ENCODE measurements around the gene EPHB1.

EPHB1 gene

DNA sequence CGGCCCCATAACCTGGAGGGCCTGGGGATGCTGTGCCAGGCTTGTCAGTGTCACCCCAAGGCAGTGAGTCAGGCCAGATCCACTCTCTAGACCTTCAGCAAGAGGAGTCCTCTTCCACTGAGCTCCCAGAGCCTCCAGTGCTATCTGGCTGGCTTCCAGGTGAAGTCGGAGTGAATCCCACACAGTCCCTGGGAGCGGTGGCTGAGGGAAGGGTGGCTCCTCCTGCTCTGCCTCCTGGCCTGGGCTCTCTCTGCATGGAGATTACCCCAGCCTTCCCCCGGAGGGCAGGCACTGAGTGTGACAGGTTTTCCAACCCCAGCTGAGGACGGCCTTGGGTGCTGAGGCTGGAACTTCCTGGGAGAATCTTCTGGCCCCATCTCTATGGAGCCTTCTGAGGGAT is 82.7 kb downstream of the EPHB1 start:
- no peak overlapping the region for H3K27ac Mint-ChIP-seq
- H3K9me3 Mint-ChIP-seq: no peaks in the 10 kb centered on the region
- peaks cover 5% of the 10 kb centered on the region for H3K27me3 Mint-ChIP-seq (ENCODE audit: low read depth)
- peaks cover 19% of the 10 kb centered on the region for H3K4me1 Mint-ChIP-seq
- H3K4me3 Mint-ChIP-seq: no peak overlapping the region
- no peaks in the 10 kb centered on the region for H3K36me3 Mint-ChIP-seq (ENCODE audit: low read depth)
- no peak for TF ChIP-seq CTCF (IDR thresholded peaks at IDR 0.05; ENCODE audit: unreplicated experiment in 3 of 3)

DNA sequence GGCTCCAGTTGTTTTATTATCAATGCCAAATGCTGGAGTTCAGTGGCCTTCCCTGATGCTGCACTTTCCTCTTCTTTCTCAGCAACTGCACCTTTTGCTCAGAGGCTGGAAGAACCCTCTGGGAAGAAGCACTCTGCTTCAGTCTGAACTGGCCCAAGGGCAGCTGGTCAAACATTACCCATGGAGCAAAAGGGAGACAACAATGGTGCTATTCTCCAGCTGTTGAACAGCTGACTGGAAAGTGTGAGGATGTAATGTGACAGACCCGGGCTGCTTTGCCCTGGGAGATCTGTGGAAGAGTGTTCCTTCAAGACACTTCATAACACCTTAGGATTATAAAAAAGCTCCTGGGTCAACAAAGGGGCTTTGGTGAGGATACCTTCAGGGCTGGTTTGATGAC is 84.9 kb downstream of the EPHB1 start:
- no peak for TF ChIP-seq CTCF (IDR thresholded peaks at IDR 0.05; ENCODE audit: unreplicated experiment in 3 of 3)
- H3K4me3 Mint-ChIP-seq: no peak overlapping the region
- H3K27ac Mint-ChIP-seq: no peak overlapping the region
- H3K36me3 Mint-ChIP-seq (ENCODE audit: low read depth): no peaks in the 10 kb centered on the region
- H3K9me3 Mint-ChIP-seq: no peaks in the 10 kb centered on the region
- H3K4me1 Mint-ChIP-seq: peaks cover 11% of the 10 kb centered on the region
- peaks cover 5% of the 10 kb centered on the region for H3K27me3 Mint-ChIP-seq (ENCODE audit: low read depth)

GRCh38 chr3:134880431-134880830 is 85.4 kb downstream of the EPHB1 start:
- Mint-ChIP-seq H3K27ac (no peak overlapping the region), H3K27me3 (ENCODE audit: low read depth) (peaks cover 5% of the 10 kb centered on the region), H3K4me1 (peaks cover 6% of the 10 kb centered on the region), H3K36me3 (ENCODE audit: low read depth) (no peaks in the 10 kb centered on the region), H3K9me3 (no peaks in the 10 kb centered on the region), H3K4me3 (no peak overlapping the region)
- no peak for TF ChIP-seq CTCF (IDR thresholded peaks at IDR 0.05; ENCODE audit: unreplicated experiment in 3 of 3)

GRCh38 chr3:134881305-134881704 is 86.2 kb downstream of the EPHB1 start:
- no peaks in the 10 kb centered on the region for H3K36me3 Mint-ChIP-seq (ENCODE audit: low read depth)

DNA sequence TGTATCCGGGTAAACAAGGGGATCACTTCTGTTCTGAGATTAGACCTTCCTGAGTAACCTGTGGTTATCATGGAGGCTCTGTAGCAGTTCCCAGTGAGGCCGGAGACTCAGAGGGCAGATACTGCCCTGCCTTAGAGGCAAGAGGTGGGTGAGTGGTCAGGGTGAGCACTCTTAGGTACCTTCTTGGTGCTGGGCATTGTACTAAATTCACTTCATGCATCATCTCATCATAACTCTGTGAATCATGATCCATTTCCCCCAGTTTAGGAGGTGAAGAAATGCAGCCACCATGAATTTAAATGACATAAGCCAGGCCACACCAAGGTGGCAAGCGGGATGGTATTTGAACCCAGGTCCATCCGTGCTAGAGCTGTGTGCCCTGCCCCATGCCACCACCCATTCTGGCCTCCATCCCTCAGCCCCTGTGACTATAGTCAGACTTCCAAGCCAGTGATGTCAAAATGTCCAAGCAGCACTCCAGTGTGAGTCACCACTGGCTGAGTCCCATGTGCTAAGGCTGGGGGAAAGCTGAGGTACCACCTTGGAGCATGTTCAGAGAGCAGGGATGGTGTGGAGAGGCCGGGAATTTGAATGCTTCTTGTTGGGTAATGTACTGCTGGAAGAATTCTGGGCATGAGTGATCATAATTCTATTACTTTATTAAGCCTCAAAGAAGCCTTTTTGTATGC is 88.8 kb downstream of the EPHB1 start:
- Mint-ChIP-seq H3K4me3 (no peak overlapping the region), H3K36me3 (ENCODE audit: low read depth) (no peaks in the 10 kb centered on the region), H3K9me3 (peaks cover 2% of the 10 kb centered on the region), H3K4me1 (peaks cover 5% of the 10 kb centered on the region), H3K27me3 (ENCODE audit: low read depth) (peaks cover 5% of the 10 kb centered on the region), H3K27ac (no peak overlapping the region)
- no peak for TF ChIP-seq CTCF (IDR thresholded peaks at IDR 0.05; ENCODE audit: unreplicated experiment in 3 of 3)

More at GRCh38 chr3:134881305-134881704, 86.2 kb downstream of the EPHB1 start:
- no peak overlapping the region for H3K27ac Mint-ChIP-seq
- H3K4me1 Mint-ChIP-seq: peaks cover 5% of the 10 kb centered on the region
- H3K4me3 Mint-ChIP-seq: no peak overlapping the region
- H3K9me3 Mint-ChIP-seq: no peaks in the 10 kb centered on the region
- TF ChIP-seq CTCF (IDR thresholded peaks at IDR 0.05; ENCODE audit: unreplicated experiment in 3 of 3): no peak
- H3K27me3 Mint-ChIP-seq (ENCODE audit: low read depth): peaks cover 5% of the 10 kb centered on the region
